CD4-positive, alpha-beta T cell (primary cell): ENCODE measurements around the gene SAE1. TPM values are rescaled to one million over a fixed set of nuclear protein-coding genes. Genes with fewer than 3 reads are reported as not detected.

Experiments used
- ATAC-seq: fragments of 200-7000 bp; cut with Tn5 transposase; one replicate; pipeline ENCODE4 v1.10.0; 2022; ENCODE audit warnings: mild to moderate bottlenecking; ENCODE audit not compliant: poor library complexity
- CTCF ChIA-PET: fragments of 350-600 bp; sonication (Branson Sonifier 250); formaldehyde crosslinking; loops from one replicate; lab custom pipeline; 2021; ENCODE audit warnings: antibody characterized with exemption, inconsistent platforms; lab: Charles Lee
- POLR2A ChIA-PET: fragments of 350-600 bp; sonication (Branson Sonifier 250); formaldehyde crosslinking; loops from one replicate; lab custom pipeline; 2021; ENCODE audit warnings: antibody characterized with exemption, inconsistent platforms; lab: Charles Lee
- DNase-seq, 14 experiments: peaks; one replicate each; pipeline ENCODE4 v3.0.0-alpha.2; 2013 to 2020; ENCODE audit warnings: mixed read lengths in 2 of 14
- H3K27ac ChIP-seq, 2 donors: one replicate each; pipeline versions ENCODE4 v1.5.1 to v1.7.0; 2013; ENCODE audit warnings: low read length in 2 of 2, low read depth in 1 of 2, mild to moderate bottlenecking in 1 of 2
- H3K27me3 ChIP-seq, 2 experiments: 1 replicate in 1 of 2; 2 replicates in 1 of 2; pipeline versions ENCODE4 v1.6.1 to v1.7.0; 2013; ENCODE audit warnings: low read length in 2 of 2, control low read depth in 1 of 2, mild to moderate bottlenecking in 1 of 2, moderate library complexity in 1 of 2; ENCODE audit not compliant: insufficient read depth in 2 of 2, control insufficient read depth in 1 of 2
- H3K36me3 ChIP-seq: one replicate; pipeline ENCODE4 v1.6.1; 2013; ENCODE audit warnings: low read length, control low read depth; ENCODE audit not compliant: insufficient read depth
- H3K4me1 ChIP-seq: one replicate; pipeline ENCODE4 v1.6.1; 2013; ENCODE audit warnings: low read length, control low read depth; ENCODE audit not compliant: insufficient read depth
- H3K4me3 ChIP-seq: one replicate; pipeline ENCODE4 v1.5.1; 2013; ENCODE audit warnings: mild to moderate bottlenecking, low read length, moderate library complexity
- H3K9me3 ChIP-seq, 2 experiments: 1 replicate in 1 of 2; 2 replicates in 1 of 2; pipeline versions ENCODE4 v1.6.1 to v1.7.0; 2013; ENCODE audit warnings: low read length in 2 of 2, mild to moderate bottlenecking in 2 of 2, control low read depth in 1 of 2, moderate library complexity in 1 of 2; ENCODE audit not compliant: control insufficient read depth in 1 of 2, insufficient read depth in 1 of 2
- H3K27ac Mint-ChIP-seq: one replicate; pipeline ENCODE4 v1.8.0; 2020; ENCODE audit warnings: mixed read lengths
- H3K27me3 Mint-ChIP-seq: one replicate; pipeline ENCODE4 v1.8.0; 2021; ENCODE audit warnings: mixed read lengths
- H3K36me3 Mint-ChIP-seq: one replicate; pipeline ENCODE4 v1.8.0; 2021; ENCODE audit warnings: low read depth, mixed read lengths
- H3K4me1 Mint-ChIP-seq: one replicate; pipeline ENCODE4 v1.8.0; 2021; ENCODE audit warnings: low read depth, mixed read lengths
- H3K4me3 Mint-ChIP-seq: one replicate; pipeline ENCODE4 v1.8.0; 2020; ENCODE audit warnings: mild to moderate bottlenecking, mixed read lengths
- H3K9me3 Mint-ChIP-seq: one replicate; pipeline ENCODE4 v1.8.0; 2020; ENCODE audit warnings: mixed read lengths
- intact Hi-C, 2 experiments: fragments of 100-400 bp; cut with DNase I in 1 of 2; cut with micrococcal nuclease in 1 of 2; formaldehyde crosslinking; loops; one replicate each; pipeline versions ENCODE4 v1.15.1 to v1.9.0; 2023 to 2025; cut with DNase I, micrococcal nuclease
- polyA plus RNA-seq, 2 donors: library from polyadenylated mRNA; unstranded; fragments of 120-200 nt; gene quantifications; one replicate each; pipeline ENCODE4 v1.2.1, GENCODE V29; 2013
- total RNA-seq, 174 experiments: library from RNA in 2 of 174; stranded (reverse) in 2 of 174; gene quantifications; one replicate each; pipeline ENCODE4 v1.2.3 and lab custom pipeline; 2021 to 2026
- TF ChIP-seq, protein P1 (sequence below): fragments of 200-600 bp; IDR thresholded peaks from one replicate; pipeline ENCODE4 v1.8.0; 2022; ENCODE audit warnings: antibody characterized with exemption, mild to moderate bottlenecking

Gene SAE1
- total RNA-seq (10 to 100 TPM; 29.6 to 30.9 TPM), total RNA-seq (lab: John Stamatoyannopoulos, UW) (34.6 to 233 (median 64.7) reads per million in 172 experiments)
- polyA plus RNA-seq (2013, experiment 1 of 2) = 66.2 TPM
- 65.9 TPM for polyA plus RNA-seq (2013, experiment 2 of 2)

DNA sequence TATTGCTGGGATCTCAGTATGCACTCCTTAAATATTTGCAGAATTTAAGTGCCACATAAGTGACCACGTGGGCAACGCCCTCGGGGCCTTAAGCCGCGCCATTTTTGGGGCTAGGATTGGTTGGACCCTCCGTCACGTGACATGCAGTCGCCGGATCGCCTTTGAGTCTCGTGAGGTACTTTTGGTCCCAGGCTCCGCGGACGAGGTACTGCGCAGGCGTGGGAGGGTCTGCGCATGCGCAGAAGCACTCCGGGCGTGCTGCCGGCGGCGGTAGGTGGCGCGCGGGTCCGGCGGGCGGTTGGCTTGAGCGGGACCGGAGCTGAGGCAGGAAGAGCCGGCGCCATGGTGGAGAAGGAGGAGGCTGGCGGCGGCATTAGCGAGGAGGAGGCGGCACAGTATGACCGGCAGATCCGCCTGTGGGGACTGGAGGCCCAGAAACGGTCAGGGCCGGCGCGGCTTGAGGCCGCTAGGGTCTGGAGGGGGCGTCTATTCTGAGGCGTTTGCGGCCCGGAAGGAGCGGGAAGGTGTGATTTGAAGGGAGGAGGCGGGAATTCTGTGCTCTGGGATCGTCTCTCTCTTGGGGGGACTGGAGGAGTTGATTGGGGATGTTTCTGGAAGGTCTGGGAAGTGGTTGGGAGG lies at the start of gene SAE1:
SAE1 (plus strand) TSS at position 247 of the 639 bp plus-strand sequence; CDS start at position 343, 96 bp downstream.
- peak within 1 kb of the TSS; percentile 95 for H3K4me3 ChIP-seq
- H3K4me1 ChIP-seq = peaks cover 44% of the 10 kb centered on the region
- TF ChIP-seq, protein P1, sequence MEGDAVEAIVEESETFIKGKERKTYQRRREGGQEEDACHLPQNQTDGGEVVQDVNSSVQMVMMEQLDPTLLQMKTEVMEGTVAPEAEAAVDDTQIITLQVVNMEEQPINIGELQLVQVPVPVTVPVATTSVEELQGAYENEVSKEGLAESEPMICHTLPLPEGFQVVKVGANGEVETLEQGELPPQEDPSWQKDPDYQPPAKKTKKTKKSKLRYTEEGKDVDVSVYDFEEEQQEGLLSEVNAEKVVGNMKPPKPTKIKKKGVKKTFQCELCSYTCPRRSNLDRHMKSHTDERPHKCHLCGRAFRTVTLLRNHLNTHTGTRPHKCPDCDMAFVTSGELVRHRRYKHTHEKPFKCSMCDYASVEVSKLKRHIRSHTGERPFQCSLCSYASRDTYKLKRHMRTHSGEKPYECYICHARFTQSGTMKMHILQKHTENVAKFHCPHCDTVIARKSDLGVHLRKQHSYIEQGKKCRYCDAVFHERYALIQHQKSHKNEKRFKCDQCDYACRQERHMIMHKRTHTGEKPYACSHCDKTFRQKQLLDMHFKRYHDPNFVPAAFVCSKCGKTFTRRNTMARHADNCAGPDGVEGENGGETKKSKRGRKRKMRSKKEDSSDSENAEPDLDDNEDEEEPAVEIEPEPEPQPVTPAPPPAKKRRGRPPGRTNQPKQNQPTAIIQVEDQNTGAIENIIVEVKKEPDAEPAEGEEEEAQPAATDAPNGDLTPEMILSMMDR = peak; percentile 73
- DNase-seq (peak; percentile 82 to 98 (median 92)), ATAC-seq (peak; percentile 91)
- no peaks in the 10 kb centered on the region for H3K9me3 Mint-ChIP-seq
- H3K4me1 Mint-ChIP-seq = peaks cover 52% of the 10 kb centered on the region
- H3K27ac Mint-ChIP-seq = peak within 1 kb of the TSS; percentile 83
- peaks cover 9% of the 10 kb centered on the region for H3K36me3 ChIP-seq
- no peaks in the 10 kb centered on the region for H3K9me3 ChIP-seq
- no peaks in the 10 kb centered on the region for H3K27me3 Mint-ChIP-seq
- no peaks in the 10 kb centered on the region for H3K27me3 ChIP-seq
- peak within 1 kb of the TSS; percentile 68 to 74 for H3K27ac ChIP-seq
- ChIA-PET POLR2A (interaction anchor here (0.5 to 3.2 kb wide), 9 partner anchors 15 to 615 kb away, joined by 3 to 45 read pairs (median 7); partner anchors contain the start of genes CCDC9, NOP53 and ZC3H4), CTCF (interaction anchor here (0.6 to 3.4 kb wide), 19 partner anchors 8 to 218 kb away, joined by 3 to 23 read pairs (median 5); partner anchors contain the start of genes DHX34 and ZC3H4)
- H3K36me3 Mint-ChIP-seq = peaks cover 30% of the 10 kb centered on the region
- intact Hi-C loops = loop anchor here (2.0 to 5.0 kb wide), 4 partner anchors 14 to 117 kb away; no protein-coding TSS in a partner anchor
- peak within 1 kb of the TSS; percentile 96 for H3K4me3 Mint-ChIP-seq

DNA sequence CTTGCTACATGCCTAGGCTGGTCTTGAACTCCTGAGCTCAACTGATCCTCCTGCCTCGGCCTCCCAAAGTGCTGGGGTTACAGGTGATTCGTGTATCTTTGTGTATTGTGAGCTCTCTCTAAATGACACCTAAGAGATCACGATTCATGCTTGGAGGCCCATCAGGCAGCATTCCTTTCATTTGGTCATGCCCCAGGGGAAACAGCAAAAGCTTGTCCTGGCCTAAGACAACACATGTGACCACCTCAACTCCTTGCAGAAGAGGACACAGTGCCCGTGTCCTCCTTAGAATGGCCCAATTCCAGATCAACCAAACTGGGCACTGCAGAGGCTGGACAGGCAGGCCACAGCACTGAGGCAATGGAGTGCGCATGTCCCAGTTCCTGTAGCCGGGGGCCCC lies 49.5 kb upstream of the SAE1 start:
- no peak for ATAC-seq

DNA sequence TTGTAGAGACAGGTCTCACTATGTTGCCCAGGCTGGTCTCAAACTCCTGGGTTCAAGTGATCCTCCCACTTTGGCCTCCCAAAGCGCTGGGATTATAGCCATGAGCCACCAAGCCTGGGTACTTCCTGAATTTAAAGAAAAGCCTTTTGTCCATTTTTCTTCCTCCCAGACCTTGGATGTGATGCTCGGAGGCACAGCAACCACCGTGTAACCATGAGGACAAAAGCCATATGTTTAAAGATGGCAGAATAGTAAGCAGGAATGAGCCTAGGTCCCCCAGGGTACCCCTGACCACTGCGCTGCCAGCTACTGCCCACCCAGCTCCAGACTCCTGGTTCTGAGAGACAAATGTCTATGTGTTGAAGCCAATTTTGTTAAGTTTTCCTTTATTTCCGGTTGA lies 48.1 kb upstream of the SAE1 start:
- Histone ChIP-seq H3K27ac (no peak overlapping the region), H3K4me1 (no peaks in the 10 kb centered on the region), H3K4me3 (no peak overlapping the region), H3K9me3 (no peaks in the 10 kb centered on the region), H3K36me3 (peaks cover 80% of the 10 kb centered on the region), H3K27me3 (no peaks in the 10 kb centered on the region)
- DNase-seq = no peak
- Mint-ChIP-seq H3K4me3 (no peak overlapping the region), H3K4me1 (no peaks in the 10 kb centered on the region), H3K9me3 (no peaks in the 10 kb centered on the region), H3K27ac (no peak overlapping the region), H3K36me3 (peaks cover 91% of the 10 kb centered on the region), H3K27me3 (no peaks in the 10 kb centered on the region)
- intact Hi-C loops = no loop called here
- TF ChIP-seq, protein P1 = no peak
- ChIA-PET POLR2A (no interaction called here), CTCF (interaction anchor here (1.4 kb wide), 1 partner anchor 162 kb away, joined by 4 read pairs; no protein-coding TSS in a partner anchor)
- no peak for ATAC-seq

More for the DNA sequence above, 49.5 kb upstream of the SAE1 start:
- Mint-ChIP-seq H3K4me1 (no peaks in the 10 kb centered on the region), H3K27ac (no peak overlapping the region), H3K36me3 (peaks cover 88% of the 10 kb centered on the region), H3K27me3 (no peaks in the 10 kb centered on the region), H3K4me3 (no peak overlapping the region), H3K9me3 (no peaks in the 10 kb centered on the region)
- DNase-seq = no peak
- H3K27ac ChIP-seq = no peak overlapping the region
- TF ChIP-seq, protein P1 = no peak
- no peaks in the 10 kb centered on the region for H3K27me3 ChIP-seq
- CTCF ChIA-PET = interaction anchor here (1.0 kb wide), 1 partner anchor 45 kb away, joined by 3 read pairs; no protein-coding TSS in a partner anchor
- intact Hi-C loops = no loop called here
- no peak overlapping the region for H3K4me3 ChIP-seq
- POLR2A ChIA-PET = interaction anchor here (1.2 to 1.5 kb wide), 2 partner anchors 29 to 33 kb away, joined by 3 to 8 read pairs; partner anchors contain the start of gene ZC3H4
- no peaks in the 10 kb centered on the region for H3K9me3 ChIP-seq
- peaks cover 72% of the 10 kb centered on the region for H3K36me3 ChIP-seq
- no peaks in the 10 kb centered on the region for H3K4me1 ChIP-seq
